ENCODE measurements around the gene MS4A18.

GRCh38 chr11:60765355-60765754 is 40.8 kb downstream of the MS4A18 start:
- TF ChIP-seq POLR2A (IDR thresholded peaks at IDR 0.05; ENCODE audit: low read depth, low read length) (no peak), POLR2AphosphoS5 (IDR thresholded peaks at IDR 0.05; ENCODE audit: low read depth, low read length) (no peak; the same call in 1 of the 2 replicates)

All from GM12891 (cell line).